Stimulated activated CD8-positive, alpha-beta memory T cell treated with anti-CD3 and anti-CD28 coated beads, Interleukin-15, amount 100 ng/mL, for 24 hours (primary cell): ENCODE measurements around the gene WDR59.

Experiments
- DNase-seq: peaks from one replicate; pipeline ENCODE4 v3.0.0-alpha.2; 2020; ENCODE audit warnings: low read depth

Gene WDR59

GRCh38 chr16:74903901-74904678, 80.8 kb downstream of the WDR59 start:
- DNase-seq, result no peak

- no peak for DNase-seq
Measured at GRCh38 chr16:74903120-74903519, 81.8 kb downstream of the WDR59 start.

GRCh38 chr16:74902161-74902560, 82.8 kb downstream of the WDR59 start:
- no peak for DNase-seq

GRCh38 chr16:74901606-74902005, 83.3 kb downstream of the WDR59 start:
- DNase-seq, result no peak

- DNase-seq, result no peak
Measured at GRCh38 chr16:74899816-74900215, 85.1 kb downstream of the WDR59 start.

GRCh38 chr16:74898659-74899058, 86.3 kb downstream of the WDR59 start:
- no peak for DNase-seq

- DNase-seq, result no peak
Measured at GRCh38 chr16:74896389-74897370, 88.2 kb downstream of the WDR59 start.

GRCh38 chr16:74893541-74893940, 91.4 kb downstream of the WDR59 start:
- no peak for DNase-seq

- DNase-seq, result no peak
Measured at GRCh38 chr16:74892574-74893461, 92.1 kb downstream of the WDR59 start.

- no peak for DNase-seq
Measured at GRCh38 chr16:74888888-74889287, 96.0 kb downstream of the WDR59 start.

- no peak for DNase-seq
Measured at GRCh38 chr16:74888232-74888862, 96.6 kb downstream of the WDR59 start.

GRCh38 chr16:74887084-74887483, 97.8 kb downstream of the WDR59 start:
- DNase-seq, result no peak

- no peak for DNase-seq
Measured at GRCh38 chr16:74877706-74878105, 107.2 kb downstream of the WDR59 start.

- no peak for DNase-seq
Measured at GRCh38 chr16:74874912-74875546, 109.9 kb downstream of the WDR59 start.

- DNase-seq, result no peak
Measured at GRCh38 chr16:74874123-74874522, 110.8 kb downstream of the WDR59 start.

GRCh38 chr16:74872302-74872701, 112.6 kb downstream of the WDR59 start:
- no peak for DNase-seq

- DNase-seq, result no peak
Measured at GRCh38 chr16:74871608-74872007, 113.3 kb downstream of the WDR59 start.

- no peak for DNase-seq
Measured at GRCh38 chr16:74868501-74868900, 116.4 kb downstream of the WDR59 start.

- DNase-seq, result no peak
Measured at GRCh38 chr16:74868035-74868434, 116.9 kb downstream of the WDR59 start.

GRCh38 chr16:74867281-74867849, 117.6 kb downstream of the WDR59 start:
- DNase-seq, result no peak
